HG03432 (cell line): Measurements from ENCODE around the gene DLGAP1.

ENCODE experiments used
- ATAC-seq: cut with Tn5 transposase; IDR thresholded peaks from one replicate; pipeline ENCODE4 v1.9.1; 2021; ENCODE audit warnings: mild to moderate bottlenecking, moderate library complexity; ENCODE audit not compliant: unreplicated experiment

Gene DLGAP1

GRCh38 chr18:3529077-3529476, 926.0 kb downstream of the DLGAP1 start:
- no peak for ATAC-seq

- no peak for ATAC-seq
These were observed 926.9 kb downstream of the DLGAP1 start for GRCh38 chr18:3528231-3528630.

GRCh38 chr18:3526421-3527354, 928.4 kb downstream of the DLGAP1 start:
- ATAC-seq = peak; percentile 66

DNA sequence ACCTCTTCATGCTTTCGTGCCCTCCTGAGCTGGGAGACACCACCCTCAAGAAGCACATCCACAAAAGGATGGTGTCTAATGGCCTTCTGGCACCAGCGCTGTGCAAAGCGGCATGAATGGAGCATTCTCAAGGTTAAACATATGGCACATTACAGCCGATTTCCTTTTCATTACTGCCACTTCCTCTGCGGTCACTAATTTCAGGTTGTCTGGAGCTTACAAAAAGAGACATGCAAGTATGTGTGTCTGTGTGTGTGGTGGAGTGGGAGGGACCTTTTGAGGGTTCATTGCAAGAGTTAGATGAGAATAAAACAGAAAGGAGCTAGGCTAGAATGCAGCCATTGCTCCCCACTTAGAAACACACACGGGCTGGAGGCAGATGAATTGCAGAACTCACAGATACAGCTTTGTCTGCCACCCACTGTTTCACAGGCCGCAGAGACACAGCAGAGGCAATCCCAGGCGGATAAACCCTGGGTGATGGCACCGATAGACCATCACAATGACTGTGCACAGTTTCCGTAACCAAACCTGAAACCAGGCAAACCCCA, 929.2 kb downstream of the DLGAP1 start:
- ATAC-seq = peak; percentile 75

GRCh38 chr18:3524706-3525105, 930.4 kb downstream of the DLGAP1 start:
- ATAC-seq = no peak

- no peak for ATAC-seq
These were observed 934.6 kb downstream of the DLGAP1 start for GRCh38 chr18:3520230-3521085.

DNA sequence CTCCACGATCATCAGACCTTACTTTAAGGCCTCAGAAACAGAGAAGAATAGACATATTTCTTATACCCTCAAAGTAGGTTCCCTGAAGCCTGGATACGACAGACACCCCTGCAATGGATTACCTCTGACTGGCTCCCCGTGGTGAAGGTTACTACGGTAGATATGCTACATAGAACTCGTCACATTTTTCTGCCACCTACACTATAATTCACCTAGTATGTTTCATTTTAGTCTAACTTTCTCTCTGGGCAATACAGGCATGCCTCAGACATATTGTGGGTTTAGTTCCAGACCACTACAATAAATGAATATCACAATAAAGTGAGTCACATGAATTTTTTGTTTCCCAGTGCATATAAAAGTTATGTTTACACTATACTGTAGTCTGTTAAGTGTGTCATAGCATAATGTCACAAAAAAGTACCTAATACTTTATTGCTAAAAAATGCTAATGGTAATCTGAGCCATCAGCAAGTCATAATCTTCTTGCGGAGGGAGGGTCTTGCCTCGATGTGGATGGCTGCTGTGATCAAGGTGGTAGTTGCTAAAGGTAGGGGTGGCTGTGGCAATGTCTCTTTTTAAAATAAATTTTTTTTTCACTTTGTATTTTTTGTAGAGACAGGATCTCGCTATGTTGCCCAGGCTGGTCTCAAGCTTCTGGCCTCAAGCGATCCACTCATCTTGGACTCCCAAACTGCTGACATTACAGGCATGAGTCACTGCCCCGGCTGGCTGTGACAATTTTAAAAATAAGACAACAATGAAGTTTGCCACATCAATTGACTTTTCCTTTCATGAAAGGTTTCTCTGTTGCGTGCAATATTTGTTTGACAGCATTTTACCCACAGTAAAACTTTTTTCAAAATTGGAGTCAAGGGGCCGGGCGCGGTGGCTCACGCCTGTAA, 940.5 kb downstream of the DLGAP1 start:
- ATAC-seq = no peak

DNA sequence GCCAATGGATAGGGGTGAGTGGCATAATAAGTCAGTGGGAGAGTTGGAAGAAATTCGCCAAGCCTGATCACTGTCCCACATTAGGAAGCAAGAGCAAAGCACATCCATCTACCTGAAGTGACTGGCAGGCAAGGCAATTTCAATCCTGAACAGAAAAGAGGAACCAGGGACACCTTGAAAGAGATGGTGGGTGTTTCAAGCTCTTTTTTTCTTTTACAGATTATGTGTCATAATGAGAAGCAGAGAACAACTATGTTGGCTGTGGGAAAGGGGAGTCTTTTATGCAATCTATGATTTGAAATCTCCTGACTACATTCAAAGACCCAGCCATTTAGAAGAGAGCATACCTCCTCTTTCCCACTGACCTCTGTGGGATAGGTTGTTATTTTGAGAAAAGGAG, 941.6 kb downstream of the DLGAP1 start:
- ATAC-seq = peak; percentile 79

DNA sequence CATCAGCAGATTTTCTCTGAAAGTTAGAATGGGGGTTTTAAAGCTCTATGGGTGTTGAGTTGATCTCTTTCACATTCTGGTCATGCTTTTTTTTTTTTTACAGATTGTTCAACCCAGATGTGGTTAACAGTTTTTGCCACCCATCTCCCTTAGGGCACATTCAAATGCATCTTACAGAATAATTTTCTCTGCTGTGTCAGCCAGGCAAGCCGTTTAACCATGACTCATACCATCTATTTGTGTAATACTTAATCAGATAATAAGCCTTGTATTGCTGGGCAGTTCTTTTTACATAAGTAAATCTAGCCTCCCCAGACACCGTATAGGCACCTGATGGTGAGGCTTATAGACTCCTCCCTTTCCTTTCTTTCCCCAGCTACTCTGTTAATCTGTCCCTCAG, 943.1 kb downstream of the DLGAP1 start:
- no peak for ATAC-seq

GRCh38 chr18:3510896-3511295, 944.2 kb downstream of the DLGAP1 start:
- no peak for ATAC-seq

DNA sequence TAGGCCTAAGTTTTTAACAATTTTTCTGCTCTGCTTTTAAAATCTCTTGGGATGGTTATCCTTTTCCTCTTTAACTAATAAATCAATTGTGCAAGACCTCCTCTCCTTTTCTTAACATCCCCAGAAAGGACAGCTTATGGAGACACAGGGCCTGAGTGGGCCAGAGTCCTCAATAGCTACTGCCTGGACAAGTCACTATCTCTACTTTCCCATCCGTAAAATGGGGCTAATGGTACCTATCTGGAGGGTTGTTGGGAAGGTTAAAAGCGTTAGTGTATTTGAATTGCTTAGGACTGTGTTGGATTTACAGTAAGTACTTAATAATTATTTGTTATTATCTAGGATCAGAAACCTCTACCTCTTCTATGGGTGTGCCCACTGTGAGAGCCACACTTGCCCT, 945.1 kb downstream of the DLGAP1 start:
- no peak for ATAC-seq

DNA sequence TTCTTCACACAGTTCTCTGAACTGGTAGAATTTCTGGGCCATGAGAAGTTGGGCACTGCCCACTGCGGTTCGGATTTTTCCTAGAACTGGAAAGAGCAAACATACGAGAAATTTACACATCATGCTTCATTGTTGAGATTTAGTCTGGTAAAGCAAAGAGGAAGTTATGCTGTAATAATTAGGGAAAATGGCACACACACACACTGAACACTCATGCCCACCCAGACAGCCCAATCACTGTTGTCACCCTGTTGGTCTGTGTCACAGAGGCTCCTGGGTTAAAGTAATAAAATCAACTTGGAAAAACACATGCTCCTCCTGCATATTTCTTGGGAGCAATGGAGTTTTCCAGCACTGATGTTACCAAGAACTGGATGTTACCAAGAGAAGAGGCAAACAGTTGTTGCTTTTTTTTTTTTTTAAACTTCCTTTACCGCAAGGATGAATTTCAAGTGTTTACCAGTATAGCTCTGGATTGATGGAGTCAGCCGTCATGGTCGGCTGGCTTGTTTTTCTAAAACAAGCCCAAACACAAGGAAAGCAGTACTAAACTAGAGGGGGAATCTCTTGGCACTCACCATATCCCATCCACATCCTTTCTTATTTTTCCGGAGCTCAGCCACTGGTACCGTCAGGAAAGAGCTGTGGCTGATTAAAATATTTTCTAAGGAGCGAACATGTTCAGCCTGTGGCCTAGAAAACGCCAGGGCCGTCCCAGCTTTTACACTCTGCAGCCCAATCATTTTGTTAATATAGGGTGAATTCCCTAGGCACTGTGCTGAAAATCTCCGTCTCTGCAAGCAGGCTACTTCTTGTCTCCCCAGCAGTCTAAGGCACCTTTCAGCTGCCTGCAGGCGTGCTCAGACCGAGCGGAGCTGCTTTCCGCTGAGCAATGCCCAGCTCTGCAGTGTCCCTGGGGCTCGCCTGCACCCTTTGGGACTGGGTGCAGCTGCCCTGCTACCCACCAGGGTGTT, 946.2 kb downstream of the DLGAP1 start:
- ATAC-seq = no peak

GRCh38 chr18:3504637-3505036, 950.5 kb downstream of the DLGAP1 start:
- no peak for ATAC-seq

DNA sequence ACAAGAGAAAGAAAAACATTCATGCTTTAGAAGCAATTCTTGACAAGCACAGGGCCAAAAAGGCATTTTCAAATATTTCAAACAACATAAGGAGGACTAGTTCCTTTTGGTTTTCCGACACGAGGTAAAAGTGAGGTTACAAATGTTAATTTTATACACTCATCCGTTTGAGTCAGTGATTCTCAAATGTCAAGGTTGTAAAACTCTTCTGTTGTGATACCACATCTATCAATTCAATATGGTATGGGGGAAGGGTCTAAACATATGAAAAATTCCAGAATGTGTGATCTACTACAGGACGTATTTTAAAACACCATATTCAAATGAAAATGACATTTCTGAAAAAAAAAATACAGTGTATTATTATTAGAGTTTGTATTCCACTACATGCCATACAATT, 952.5 kb downstream of the DLGAP1 start:
- no peak for ATAC-seq

- no peak for ATAC-seq
These were observed 955.1 kb downstream of the DLGAP1 start for GRCh38 chr18:3500016-3500415.

- ATAC-seq = no peak
These were observed 955.6 kb downstream of the DLGAP1 start for GRCh38 chr18:3499501-3499900.

DNA sequence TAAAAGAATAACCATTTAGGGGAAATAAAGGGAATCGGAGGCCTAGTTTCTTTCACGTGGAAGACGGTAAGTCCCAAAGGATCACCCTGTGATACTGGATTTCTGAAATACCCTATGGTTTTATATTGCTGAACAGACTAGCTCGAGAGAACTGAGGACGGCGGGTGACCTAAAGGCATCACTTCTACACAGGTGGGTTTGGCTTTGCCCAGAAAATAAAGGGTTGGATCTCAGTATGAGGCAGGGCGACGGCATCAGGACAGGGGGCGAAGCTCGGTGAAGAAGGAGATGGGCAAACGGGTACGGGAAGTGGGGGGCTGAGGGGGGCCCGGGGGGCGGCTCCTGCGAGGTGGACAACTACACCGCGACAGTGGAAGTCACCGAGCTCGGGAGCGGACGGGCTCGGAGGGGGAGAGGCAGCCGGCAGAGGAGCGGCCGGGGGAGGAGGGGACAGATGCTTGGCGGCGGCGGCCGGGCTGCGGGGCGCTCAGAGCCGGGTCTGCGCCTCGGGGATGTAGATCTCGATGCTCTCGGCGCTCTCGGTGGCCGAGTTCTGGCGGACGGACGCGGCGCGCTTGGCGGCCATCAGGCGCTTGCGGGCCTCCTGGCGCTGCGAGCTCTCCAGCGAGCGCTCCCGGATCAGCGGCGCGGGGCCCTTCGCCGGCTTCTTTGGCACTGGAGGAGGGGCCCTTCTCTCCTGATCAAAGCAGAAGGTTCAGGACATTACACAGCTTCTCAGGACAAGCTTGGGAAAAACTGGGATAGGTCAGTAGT, 956.2 kb downstream of the DLGAP1 start:
- ATAC-seq = no peak

DNA sequence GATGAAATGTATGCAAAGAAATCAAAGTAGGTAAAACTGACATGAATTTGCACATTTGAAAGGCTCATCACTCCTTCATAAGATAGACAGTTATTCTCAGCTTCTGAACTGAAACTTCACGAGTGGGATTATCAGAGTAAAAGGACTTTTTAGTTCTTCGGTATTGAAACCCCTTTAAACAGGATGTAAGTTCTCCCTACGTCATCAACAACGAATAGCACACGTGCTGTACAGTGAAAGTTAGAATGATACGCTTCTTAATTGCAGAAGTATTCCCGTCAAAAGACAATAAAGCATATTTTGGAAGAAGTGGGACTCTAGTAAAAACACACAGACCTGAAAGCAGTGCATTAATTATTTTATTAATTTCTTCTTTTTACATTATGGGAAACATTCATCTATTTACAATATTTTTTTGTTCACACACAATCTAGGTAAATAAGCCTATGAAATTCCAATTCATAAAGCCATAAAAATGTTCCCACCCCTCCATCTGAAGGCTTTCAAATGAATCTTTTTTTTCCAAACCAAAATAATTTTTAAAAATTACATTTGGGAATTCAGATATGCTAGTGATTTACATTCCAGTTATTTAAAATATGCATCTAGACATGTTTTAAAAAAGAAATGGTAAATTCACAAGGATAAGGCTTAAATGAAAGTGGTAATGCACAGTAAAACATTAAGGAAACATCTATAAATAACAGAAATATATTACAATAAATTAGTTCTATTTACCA, 959.2 kb downstream of the DLGAP1 start:
- ATAC-seq = no peak
